ENCODE measurements around the gene EFNA4.

The EFNA4 gene

DNA sequence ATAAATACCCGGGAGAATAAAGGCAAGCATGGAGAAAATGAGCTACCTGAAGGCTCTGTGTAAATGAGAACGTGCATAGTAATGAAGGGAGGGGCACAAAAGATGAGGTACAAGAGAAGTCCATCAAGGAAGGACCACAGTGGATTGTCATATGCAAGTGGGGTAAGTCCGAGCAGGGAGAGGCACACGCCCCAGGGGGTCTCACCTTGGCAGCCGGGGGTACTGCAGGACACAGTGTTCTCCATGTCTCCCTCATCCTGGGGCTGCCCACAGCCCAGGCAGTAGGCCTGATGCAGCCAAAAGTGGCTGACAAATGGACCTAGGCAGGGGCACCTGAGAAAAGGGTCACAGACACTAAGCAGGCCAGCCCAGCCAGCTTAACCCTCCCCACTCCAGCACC lies 39.9 kb upstream of the EFNA4 start:
- TF ChIP-seq, protein P1, sequence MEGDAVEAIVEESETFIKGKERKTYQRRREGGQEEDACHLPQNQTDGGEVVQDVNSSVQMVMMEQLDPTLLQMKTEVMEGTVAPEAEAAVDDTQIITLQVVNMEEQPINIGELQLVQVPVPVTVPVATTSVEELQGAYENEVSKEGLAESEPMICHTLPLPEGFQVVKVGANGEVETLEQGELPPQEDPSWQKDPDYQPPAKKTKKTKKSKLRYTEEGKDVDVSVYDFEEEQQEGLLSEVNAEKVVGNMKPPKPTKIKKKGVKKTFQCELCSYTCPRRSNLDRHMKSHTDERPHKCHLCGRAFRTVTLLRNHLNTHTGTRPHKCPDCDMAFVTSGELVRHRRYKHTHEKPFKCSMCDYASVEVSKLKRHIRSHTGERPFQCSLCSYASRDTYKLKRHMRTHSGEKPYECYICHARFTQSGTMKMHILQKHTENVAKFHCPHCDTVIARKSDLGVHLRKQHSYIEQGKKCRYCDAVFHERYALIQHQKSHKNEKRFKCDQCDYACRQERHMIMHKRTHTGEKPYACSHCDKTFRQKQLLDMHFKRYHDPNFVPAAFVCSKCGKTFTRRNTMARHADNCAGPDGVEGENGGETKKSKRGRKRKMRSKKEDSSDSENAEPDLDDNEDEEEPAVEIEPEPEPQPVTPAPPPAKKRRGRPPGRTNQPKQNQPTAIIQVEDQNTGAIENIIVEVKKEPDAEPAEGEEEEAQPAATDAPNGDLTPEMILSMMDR (IDR thresholded peaks at IDR 0.05; ENCODE audit: insufficient read depth, low read length, missing control alignments): no peak
- DNase-seq (ENCODE audit: low read depth, low spot score): no peak
- CTCF ChIA-PET: interaction anchor here (0.8 to 10.5 kb wide), 5 partner anchors 19 to 63 kb away, joined by 3 to 244 read pairs (median 9); partner anchors contain the start of genes LENEP and ZBTB7B
- no peak overlapping the region for H3K4me3 ChIP-seq (ENCODE audit: low read depth, low read length)
- POLR2A ChIA-PET: no interaction called here

DNA sequence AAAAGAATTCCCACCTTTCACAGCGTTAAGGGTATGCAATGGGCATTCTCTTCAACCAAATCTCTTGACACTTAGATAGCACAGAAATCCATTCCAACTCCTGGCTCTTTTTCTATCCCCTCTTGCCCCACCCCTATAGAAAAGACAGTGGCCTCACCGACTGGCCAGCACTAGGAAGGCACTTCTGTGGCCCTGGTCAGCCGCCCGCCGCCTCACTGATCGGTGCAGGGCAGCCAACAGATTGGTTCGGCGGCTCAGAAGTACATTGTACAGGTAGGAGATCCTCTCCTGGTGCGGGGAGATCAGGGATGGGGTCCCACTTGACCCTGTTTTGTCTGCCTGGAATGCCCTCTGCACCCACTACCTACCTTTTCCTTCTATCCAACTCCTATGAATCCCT lies 39.2 kb upstream of the EFNA4 start:
- no peak for DNase-seq (ENCODE audit: low read depth, low spot score)
- H3K4me3 ChIP-seq (ENCODE audit: low read depth, low read length): no peak overlapping the region
- TF ChIP-seq, protein P1 (IDR thresholded peaks at IDR 0.05; ENCODE audit: insufficient read depth, low read length, missing control alignments): no peak
- ChIA-PET CTCF (interaction anchor here (1.3 to 7.2 kb wide), 2 partner anchors 6 to 21 kb away, joined by 3 to 53 read pairs; no protein-coding TSS in a partner anchor), POLR2A (interaction anchor here (0.6 kb wide), 1 partner anchor 69 kb away, joined by 3 read pairs; the partner anchor contains the start of gene PBXIP1)

DNA sequence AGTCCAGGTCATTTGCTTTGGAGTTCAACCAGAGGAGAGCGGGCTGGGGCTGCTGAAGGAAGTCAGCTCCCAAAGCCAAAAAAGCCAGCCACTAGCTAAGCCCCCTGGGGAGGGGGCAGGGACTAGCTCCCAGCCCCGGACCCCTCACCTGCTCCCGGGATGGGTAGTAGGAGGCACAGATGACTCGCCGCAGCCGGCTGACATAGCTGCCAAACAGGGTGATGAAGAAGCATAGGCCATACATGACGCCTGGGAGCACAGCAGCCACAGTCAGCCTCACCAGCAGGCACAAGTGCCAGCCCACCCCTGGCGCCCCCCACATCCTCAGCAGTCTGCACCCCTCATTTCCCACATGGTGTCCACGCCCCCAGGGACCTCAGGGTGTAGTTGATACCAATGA lies 37.4 kb upstream of the EFNA4 start:
- POLR2A ChIA-PET: no interaction called here
- CTCF ChIA-PET: interaction anchor here (0.7 to 7.2 kb wide), 4 partner anchors 8 to 59 kb away, joined by 3 to 53 read pairs (median 4); no protein-coding TSS in a partner anchor
- TF ChIP-seq, protein P1 (IDR thresholded peaks at IDR 0.05; ENCODE audit: insufficient read depth, low read length, missing control alignments): no peak
- no peak overlapping the region for H3K4me3 ChIP-seq (ENCODE audit: low read depth, low read length)
- DNase-seq (ENCODE audit: low read depth, low spot score): no peak

DNA sequence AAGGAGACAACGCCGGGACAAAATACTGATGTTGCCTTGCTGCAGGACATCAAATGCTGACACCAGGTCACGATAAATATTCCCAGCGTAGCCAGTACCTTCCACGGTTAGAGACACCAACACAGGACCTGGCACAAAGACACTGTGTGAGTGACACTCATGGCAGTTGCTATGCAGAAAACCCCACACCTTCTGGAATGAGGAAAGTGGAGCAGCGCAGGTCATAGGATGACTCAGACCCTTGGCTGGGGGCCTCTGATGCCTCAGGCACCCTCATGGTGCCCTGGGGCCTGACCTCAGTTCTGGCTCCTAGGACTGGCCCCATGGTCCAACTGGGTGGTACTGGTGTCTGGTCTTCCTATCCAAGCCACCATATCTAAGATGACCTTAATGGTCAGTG lies 37.0 kb upstream of the EFNA4 start:
- CTCF ChIA-PET: interaction anchor here (1.0 to 7.2 kb wide), 2 partner anchors 8 to 35 kb away, joined by 3 to 53 read pairs; no protein-coding TSS in a partner anchor

DNA sequence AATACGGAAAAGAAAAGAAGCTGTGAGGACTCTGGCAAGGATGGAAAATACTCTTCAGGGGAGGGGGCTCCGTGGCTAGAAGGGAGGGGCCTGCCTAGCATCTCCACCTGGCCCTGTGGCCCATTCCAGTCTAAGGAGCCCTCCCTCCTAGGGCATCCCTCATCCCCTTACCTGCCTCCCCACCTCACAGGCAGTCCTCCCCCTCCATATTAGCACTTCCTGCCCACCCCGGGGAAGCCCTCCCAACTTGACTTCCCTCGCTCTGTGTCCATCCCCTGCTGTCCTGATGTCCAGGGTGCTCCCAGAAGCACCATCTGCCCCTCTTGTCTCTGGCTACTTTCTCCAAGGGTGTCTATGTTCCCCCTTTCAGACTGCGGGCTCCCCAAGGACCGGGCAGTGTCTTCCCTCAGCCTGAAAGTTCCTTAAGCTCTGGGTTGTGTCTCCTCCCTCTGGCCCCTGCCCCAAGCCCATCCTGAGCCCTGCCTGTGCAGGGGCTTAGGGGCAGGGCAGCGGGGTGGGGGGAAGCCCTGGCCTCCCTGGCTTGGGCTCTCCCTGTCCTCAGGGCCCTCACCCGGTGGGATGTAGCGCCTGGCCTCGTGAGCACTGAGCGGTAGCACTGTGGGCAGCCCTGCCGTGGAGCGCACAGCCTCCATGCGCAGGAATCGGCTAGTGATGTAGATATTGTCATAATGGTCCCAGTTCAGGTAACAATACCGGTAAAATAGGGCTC lies 33.9 kb upstream of the EFNA4 start:
- no peak for DNase-seq (ENCODE audit: low read depth, low spot score)
- no peak overlapping the region for H3K4me3 ChIP-seq (ENCODE audit: low read depth, low read length)
- ChIA-PET POLR2A (no interaction called here), CTCF (interaction anchor here (1.1 to 9.3 kb wide), 3 partner anchors 11 to 68 kb away, joined by 3 to 85 read pairs (median 53); partner anchors contain the start of gene PYGO2)
- TF ChIP-seq, protein P1 (IDR thresholded peaks at IDR 0.05; ENCODE audit: insufficient read depth, low read length, missing control alignments): no peak

More for the DNA sequence above, 37.0 kb upstream of the EFNA4 start:
- no peak overlapping the region for H3K4me3 ChIP-seq (ENCODE audit: low read depth, low read length)
- POLR2A ChIA-PET: no interaction called here
- no peak for DNase-seq (ENCODE audit: low read depth, low spot score)
- TF ChIP-seq, protein P1 (IDR thresholded peaks at IDR 0.05; ENCODE audit: insufficient read depth, low read length, missing control alignments): no peak

DNA sequence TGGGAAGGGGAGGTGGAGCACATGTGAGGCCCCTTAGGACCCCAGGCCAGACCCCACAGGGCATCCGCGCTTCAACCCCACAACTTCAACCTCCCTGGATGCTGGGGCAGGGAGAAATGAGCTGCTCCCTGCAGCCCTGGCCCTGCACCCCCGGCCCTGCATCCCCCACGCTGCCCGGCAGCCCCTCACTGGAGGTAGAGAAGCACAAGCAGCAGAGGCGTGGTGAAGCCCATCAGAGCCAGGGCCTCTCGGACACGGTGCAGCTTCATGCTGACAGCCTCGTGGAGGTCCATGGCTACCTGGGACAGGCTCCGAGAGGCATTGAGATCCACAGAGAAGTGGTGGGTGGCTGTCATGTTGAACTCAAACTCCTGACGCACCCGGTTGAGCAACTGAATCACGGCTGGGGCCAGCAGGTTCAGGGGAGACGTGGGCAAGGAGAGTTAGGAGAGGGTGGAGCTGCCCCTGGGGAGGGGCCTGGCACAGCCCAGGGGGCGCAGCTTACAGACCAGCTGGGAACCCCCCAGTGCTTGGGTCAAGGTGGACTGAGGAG lies 33.2 kb upstream of the EFNA4 start:
- CTCF ChIA-PET: interaction anchor here (0.9 to 9.3 kb wide), 4 partner anchors 12 to 69 kb away, joined by 3 to 85 read pairs (median 28); partner anchors contain the start of genes ADAM15 and PYGO2
- DNase-seq (ENCODE audit: low read depth, low spot score): no peak
- H3K4me3 ChIP-seq (ENCODE audit: low read depth, low read length): no peak overlapping the region
- POLR2A ChIA-PET: interaction anchor here (1.1 kb wide), 1 partner anchor 15 kb away, joined by 3 read pairs; no protein-coding TSS in a partner anchor
- TF ChIP-seq, protein P1 (IDR thresholded peaks at IDR 0.05; ENCODE audit: insufficient read depth, low read length, missing control alignments): no peak

All from AG04449 (cell line).